GM23248 (cell line): ENCODE measurements around the gene ADAM15. TPM values are rescaled to one million over a fixed set of nuclear protein-coding genes. Genes with fewer than 3 reads are reported as not detected.
A peak's percentile ranks its signal among the peaks of the same experiment; 100 is the strongest.

Experiments used
- DNase-seq: peaks from one replicate; pipeline ENCODE4 v3.0.0-alpha.2; 2015
- H2AFZ ChIP-seq: fragments of 200-600 bp; sonication (generic); 2 replicates; pipeline ENCODE4 v1.6.1; 2016; ENCODE audit warnings: antibody characterized with exemption
- H3F3A ChIP-seq: fragments of 200-600 bp; sonication (generic); 2 replicates; pipeline ENCODE4 v1.6.1; 2016; ENCODE audit warnings: mild to moderate bottlenecking, antibody characterized with exemption, mixed run types; ENCODE audit not compliant: insufficient read depth
- H3K27ac ChIP-seq: fragments of 200-600 bp; sonication (generic); 2 replicates; pipeline ENCODE4 v1.5.1; 2016; ENCODE audit warnings: mild to moderate bottlenecking
- H3K27me3 ChIP-seq: fragments of 200-600 bp; sonication (generic); replicated peaks from 2 replicates; pipeline ENCODE4 v1.6.1; 2016; ENCODE audit warnings: mild to moderate bottlenecking; ENCODE audit not compliant: insufficient read depth
- H3K36me3 ChIP-seq: fragments of 200-600 bp; sonication (generic); 2 replicates; pipeline ENCODE4 v1.6.1; 2016; ENCODE audit warnings: low read depth, mild to moderate bottlenecking
- H3K4me1 ChIP-seq: fragments of 200-600 bp; sonication (generic); 2 replicates; pipeline ENCODE4 v1.6.1; 2016; ENCODE audit warnings: mild to moderate bottlenecking; ENCODE audit not compliant: insufficient read depth
- H3K4me2 ChIP-seq: fragments of 200-600 bp; sonication (generic); one replicate; pipeline ENCODE4 v1.6.1; 2016; ENCODE audit warnings: mild to moderate bottlenecking; ENCODE audit not compliant: unreplicated experiment
- H3K4me3 ChIP-seq: fragments of 200-600 bp; sonication (generic); 2 replicates; pipeline ENCODE4 v1.5.1; 2016; ENCODE audit warnings: mild to moderate bottlenecking
- H3K79me2 ChIP-seq: fragments of 200-600 bp; sonication (generic); 2 replicates; pipeline ENCODE4 v1.6.1; 2016; ENCODE audit warnings: mild to moderate bottlenecking; ENCODE audit not compliant: insufficient read depth
- H3K9ac ChIP-seq: fragments of 200-600 bp; sonication (generic); 2 replicates; pipeline ENCODE4 v1.6.1; 2016; ENCODE audit warnings: mild to moderate bottlenecking
- H3K9me2 ChIP-seq: fragments of 200-600 bp; sonication (generic); 2 replicates; pipeline ENCODE4 v1.6.1; 2016; ENCODE audit warnings: mixed run types, mild to moderate bottlenecking, moderate library complexity; ENCODE audit not compliant: insufficient read depth
- H3K9me3 ChIP-seq: fragments of 200-600 bp; sonication (generic); one replicate; pipeline ENCODE4 v1.6.1; 2017; ENCODE audit warnings: low read depth
- H4K20me1 ChIP-seq: fragments of 200-600 bp; sonication (generic); 2 replicates; pipeline ENCODE4 v1.6.0; 2016; ENCODE audit not compliant: insufficient read depth
- EZH2 ChIP-seq: fragments of 200-600 bp; sonication (generic); IDR thresholded peaks from 2 replicates; pipeline ENCODE4 v1.6.1; 2018; ENCODE audit warnings: antibody characterized with exemption, mild to moderate bottlenecking; ENCODE audit not compliant: insufficient read depth, poor library complexity, severe bottlenecking
- EZH2phosphoT487 ChIP-seq: fragments of 200-600 bp; sonication (generic); IDR thresholded peaks from 2 replicates; pipeline ENCODE4 v1.6.1; 2018; ENCODE audit warnings: antibody characterized with exemption, moderate library complexity, mild to moderate bottlenecking, low read depth; ENCODE audit not compliant: insufficient read depth
- WGBS, 2 experiments: methylation state at CpG; one replicate each; pipeline ENCODE4 v1.1.6; 2015 to 2017; ENCODE audit warnings: low lambda C conversion rate in 2 of 2, low coverage in 1 of 2; ENCODE audit errors: missing lambda C conversion rate in 2 of 2; 5-methylcytosine and 5-hydroxymethylcytosine counted together
- in situ Hi-C: fragments of 300-500 bp; cut with MboI; formaldehyde crosslinking; loops from 2 replicates; pipeline ENCODE4 v1.15.0; 2020
- polyA plus RNA-seq: library from polyadenylated mRNA; unstranded; fragments of >200 nt; fragmentation: Nextera tagmentation; extraction: Ambion mirVana; gene quantifications from 2 replicates; pipeline ENCODE4 v1.2.1, GENCODE V29; 2016
- total RNA-seq: library from RNA; depleted of rRNA; stranded (reverse); fragments of >200 nt; shearing (Covaris generic); gene quantifications from 2 replicates; pipeline ENCODE4 v1.2.3, GENCODE V29; 2014

Gene ADAM15
- total and polyA plus RNA-seq, 2 experiments from 2014 or later = 73.0 to 85.6 TPM

DNA sequence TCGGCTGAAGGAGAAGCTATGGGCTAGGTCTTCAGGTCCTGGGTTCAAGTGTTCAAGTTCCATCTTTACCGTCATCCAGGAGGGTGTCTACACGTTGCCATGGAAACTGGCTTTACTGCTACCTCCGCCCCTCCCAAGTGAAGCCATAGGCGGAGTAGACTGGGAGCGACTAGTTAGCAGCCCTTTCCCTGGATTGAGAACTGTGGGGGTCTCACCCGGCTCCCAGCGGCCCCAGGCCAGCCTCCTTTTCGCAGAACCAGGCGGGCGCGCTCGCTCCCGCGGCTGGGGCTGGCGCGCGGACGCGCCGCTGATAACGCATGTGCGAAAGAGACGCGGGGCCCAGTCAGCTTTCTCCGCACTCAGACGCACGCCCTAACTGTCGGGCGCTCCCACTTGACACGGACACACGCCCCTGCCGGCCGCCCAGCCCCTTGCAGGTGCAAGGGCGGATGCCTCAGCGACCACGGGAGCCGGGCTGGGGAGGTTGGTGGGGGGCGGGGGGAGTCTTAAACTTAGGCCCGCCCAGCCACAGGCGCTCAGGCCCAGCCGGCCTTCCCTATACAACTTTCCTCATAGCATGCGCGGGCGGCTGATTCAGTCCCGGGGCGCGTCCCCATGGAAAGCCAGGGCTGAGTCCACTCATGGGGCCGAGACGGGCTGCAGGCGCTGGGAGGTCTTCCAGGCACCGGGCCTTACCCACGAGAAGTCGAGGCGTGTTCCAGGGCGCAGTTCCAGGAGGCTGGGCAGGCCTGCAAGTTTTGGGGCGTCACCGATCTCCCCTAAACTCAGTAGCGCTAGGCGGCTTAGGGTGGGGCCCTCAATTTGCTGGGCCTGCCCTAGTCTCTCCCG lies 19.8 kb downstream of the ADAM15 start:
- TF ChIP-seq EZH2 (no peak), EZH2phosphoT487 (no peak)
- Histone ChIP-seq H3K4me1 (0 out of 2 replicates have a peak, but pooled peaks cover 4% of the 10 kb centered on the region), H2AFZ (peak overlapping the region; percentile 69), H3K36me3 (no peaks in the 10 kb centered on the region), H3K79me2 (no peaks in the 10 kb centered on the region), H4K20me1 (no peaks in the 10 kb centered on the region), H3K9ac (peak overlapping the region; percentile 78), H3K9me3 (no peaks in the 10 kb centered on the region), H3K27me3 (no peaks in the 10 kb centered on the region), H3F3A (no peaks in the 10 kb centered on the region), H3K4me3 (peak overlapping the region; percentile 67), H3K27ac (peak overlapping the region; percentile 44), H3K9me2 (no peaks in the 10 kb centered on the region), H3K4me2 (peak overlapping the region; percentile 80)
- peak; percentile 95 for DNase-seq
- WGBS, 2 experiments = 2 to 3% methylated on average over 50 to 59 of the region's 61 CpGs
- in situ Hi-C loops = no loop called here

DNA sequence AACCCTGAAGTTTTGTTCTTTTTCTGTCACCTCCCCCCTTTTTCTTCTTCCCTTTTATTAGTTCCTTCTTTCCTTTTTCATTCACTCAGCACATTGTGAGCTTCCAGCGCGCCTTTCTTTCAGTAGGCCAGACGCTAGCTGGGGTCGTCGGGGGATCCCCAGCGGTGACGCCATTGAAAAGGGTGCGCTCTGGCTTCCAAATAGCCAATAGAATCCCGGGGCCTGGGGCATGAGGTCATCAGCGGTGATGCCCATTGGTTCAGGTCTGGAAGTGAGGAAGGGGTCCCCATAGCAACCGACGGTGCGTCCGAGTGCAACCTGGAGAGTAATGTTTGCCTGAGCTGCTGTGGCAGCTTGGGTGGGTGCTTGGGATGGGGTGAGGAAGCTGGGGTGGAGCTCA lies 20.6 kb downstream of the ADAM15 start:
- 80 to 81% methylated on average over 14 of the region's 14 CpGs for whole genome bisulfite sequencing, 2 experiments

DNA sequence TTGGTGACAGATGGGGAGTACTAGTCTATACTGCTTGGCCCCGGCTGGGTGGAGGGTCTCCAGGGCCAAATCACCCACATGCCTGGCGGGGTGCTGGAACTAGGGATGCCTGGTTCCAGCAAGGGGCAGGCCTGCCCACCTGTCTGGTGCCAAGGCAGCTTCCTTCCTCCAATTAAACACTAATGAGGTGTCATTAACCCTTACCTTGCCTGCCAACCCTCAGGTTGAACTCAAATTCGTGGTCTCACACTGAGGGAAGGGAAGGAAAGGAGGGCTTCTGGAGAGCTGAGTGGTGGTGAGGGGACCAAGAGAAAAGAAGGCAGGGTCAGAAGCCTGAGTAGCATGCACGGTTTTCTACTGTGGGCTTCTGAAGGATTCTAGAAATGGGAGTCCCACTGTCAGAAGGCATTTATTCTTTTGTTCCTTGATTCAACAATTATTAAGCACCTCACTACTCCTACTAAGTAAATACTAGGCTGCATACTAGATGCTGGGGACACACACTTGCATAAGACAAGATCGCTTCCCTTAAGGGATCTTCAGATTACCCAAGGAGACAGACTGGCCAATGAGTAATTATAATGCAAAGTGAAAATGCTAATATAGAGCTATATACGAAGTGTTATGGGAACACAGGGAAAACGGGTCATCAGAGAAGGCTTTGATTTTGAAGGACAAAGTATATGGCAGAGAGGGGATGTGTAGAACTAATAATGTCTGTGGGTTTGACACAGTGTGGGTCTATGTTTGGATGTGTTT lies 21.6 kb downstream of the ADAM15 start:
- no peak for TF ChIP-seq EZH2
- no peak for TF ChIP-seq EZH2phosphoT487
- Histone ChIP-seq H4K20me1 (no peaks in the 10 kb centered on the region), H3K4me2 (no peak overlapping the region), H3F3A (no peaks in the 10 kb centered on the region), H3K4me3 (no peak overlapping the region), H3K27me3 (no peaks in the 10 kb centered on the region), H3K27ac (no peak overlapping the region), H3K36me3 (no peaks in the 10 kb centered on the region), H3K79me2 (no peaks in the 10 kb centered on the region), H3K9me3 (no peaks in the 10 kb centered on the region), H3K4me1 (0 out of 2 replicates have a peak, but pooled peaks cover 4% of the 10 kb centered on the region), H3K9ac (no peak overlapping the region), H2AFZ (no peak overlapping the region), H3K9me2 (no peaks in the 10 kb centered on the region)
- WGBS, 2 experiments = 55 to 57% methylated on average over 7 of the region's 7 CpGs
- DNase-seq = no peak
- in situ Hi-C loops = no loop called here

More for the DNA sequence above, 20.6 kb downstream of the ADAM15 start:
- Histone ChIP-seq H4K20me1 (no peaks in the 10 kb centered on the region), H3K79me2 (no peaks in the 10 kb centered on the region), H3K4me3 (no peak overlapping the region; the same call in 1 of the 2 replicates), H3K36me3 (no peaks in the 10 kb centered on the region), H3K9me3 (no peaks in the 10 kb centered on the region), H2AFZ (peak overlapping the region; percentile 69), H3K9me2 (no peaks in the 10 kb centered on the region), H3F3A (no peaks in the 10 kb centered on the region), H3K27ac (peak overlapping the region; percentile 44; the same call in 1 of the 2 replicates), H3K4me2 (peak overlapping the region; percentile 80), H3K27me3 (no peaks in the 10 kb centered on the region), H3K4me1 (0 out of 2 replicates have a peak, but pooled peaks cover 4% of the 10 kb centered on the region), H3K9ac (peak overlapping the region; percentile 78)
- TF ChIP-seq EZH2phosphoT487 = no peak
- TF ChIP-seq EZH2 = no peak
- no peak for DNase-seq
- in situ Hi-C loops = no loop called here
